K562 (cell line): ENCODE results near the gene BPNT1. TPM values are rescaled to one million over a fixed set of nuclear protein-coding genes. Genes with fewer than 3 reads are reported as not detected.

Experiments used
- ARID2 ChIP-seq: fragments of 450-650 bp; IDR thresholded peaks from 2 replicates; pipeline ENCODE4 v1.6.1; 2017; ENCODE audit warnings: antibody characterized with exemption, mild to moderate bottlenecking
- NCOA4 ChIP-seq: fragments of 450-650 bp; IDR thresholded peaks from 2 replicates; pipeline ENCODE4 v1.6.1; 2018; ENCODE audit warnings: mild to moderate bottlenecking; ENCODE audit not compliant: partially characterized antibody
- RBM17 ChIP-seq: fragments of 200-400 bp; formaldehyde crosslinking; IDR thresholded peaks from 2 replicates; pipeline ENCODE4 v1.6.1; 2017; ENCODE audit warnings: low read depth, mild to moderate bottlenecking, low read length, borderline replicate concordance
- RBM25 ChIP-seq: fragments of 200-400 bp; formaldehyde crosslinking; IDR thresholded peaks from 2 replicates; pipeline ENCODE4 v1.6.1; 2018; ENCODE audit warnings: low read length, low read depth, moderate library complexity; ENCODE audit not compliant: severe bottlenecking
- SMARCA5 ChIP-seq: fragments of 450-650 bp; IDR thresholded peaks from 2 replicates; pipeline ENCODE4 v1.6.1; 2016
- ZNF146 ChIP-seq: IDR thresholded peaks from one replicate; pipeline ENCODE4 v1.6.1; 2018; ENCODE audit warnings: missing compliant biosample characterization; ENCODE audit not compliant: unreplicated experiment
- ZNF551 ChIP-seq: fragments of 250-450 bp; sonication (Bioruptor Pico); IDR thresholded peaks from 2 replicates; pipeline ENCODE4 v1.5.0; 2021; ENCODE audit warnings: mild to moderate bottlenecking, moderate library complexity
- polyA plus RNA-seq, 8 experiments: library from polyadenylated mRNA; depleted of rRNA in 4 of 8; stranded (reverse) in 5 of 8; unstranded in 3 of 8; fragments of >200 nt; fragmentation: Nextera tagmentation in 2 of 8; fragmentation: Illumina TruSeq in 1 of 8; extraction: Ambion mirVana in 2 of 8; extraction: Trizol in 1 of 8; gene quantifications; 2 replicates each; pipeline versions ENCODE4 v1.2.1 to v1.2.3, GENCODE V29; 2011 to 2014; ENCODE audit warnings: inconsistent platforms in 1 of 8, missing spikeins in 1 of 8
- total RNA-seq, 7 experiments: library from RNA; depleted of rRNA in 6 of 7; stranded (reverse); fragments of >200 nt in 6 of 7; fragmentation: Illumina TruSeq in 2 of 7; extraction: Trizol in 2 of 7; gene quantifications; 2 replicates each; pipeline versions ENCODE4 v1.2.1 to v1.2.3, GENCODE V29; 2011 to 2021; ENCODE audit warnings: low replicate concordance in 1 of 7
- TF ChIP-seq, protein P1 (sequence below), 2 experiments: fragments of 450-650 bp in 1 of 2; sonication (generic) in 1 of 2; formaldehyde crosslinking in 1 of 2; IDR thresholded peaks; 2 replicates each; pipeline versions ENCODE4 v1.7.1 to v1.9.0; 2016 to 2022; ENCODE audit warnings: inconsistent platforms in 1 of 2, mild to moderate bottlenecking in 1 of 2, missing genetic modification reagents in 1 of 2
- TF ChIP-seq, protein P2 (sequence below): fragments of 450-650 bp; formaldehyde crosslinking; IDR thresholded peaks from 2 replicates; pipeline ENCODE4 v1.4.0; 2022; ENCODE audit warnings: missing genetic modification characterization
- TF ChIP-seq, protein P3 (sequence below): fragments of 450-650 bp; formaldehyde crosslinking; conservative IDR thresholded peaks from 2 replicates; pipeline ENCODE4 v1.4.0; 2022; ENCODE audit warnings: mild to moderate bottlenecking, missing genetic modification characterization
- TF ChIP-seq, protein P4 (sequence below): fragments of 150-350 bp; IDR thresholded peaks from 2 replicates; pipeline ENCODE4 v1.6.1; 2014; ENCODE audit warnings: low read depth, mild to moderate bottlenecking, low read length, borderline replicate concordance

BPNT1 gene
- total and polyA plus RNA-seq, 9 of the 15 experiments (the other 6 are each of a cell fraction or from before 2014, with no cell fraction given), result 30.2 to 73.8 (median 40.5) TPM

DNA sequence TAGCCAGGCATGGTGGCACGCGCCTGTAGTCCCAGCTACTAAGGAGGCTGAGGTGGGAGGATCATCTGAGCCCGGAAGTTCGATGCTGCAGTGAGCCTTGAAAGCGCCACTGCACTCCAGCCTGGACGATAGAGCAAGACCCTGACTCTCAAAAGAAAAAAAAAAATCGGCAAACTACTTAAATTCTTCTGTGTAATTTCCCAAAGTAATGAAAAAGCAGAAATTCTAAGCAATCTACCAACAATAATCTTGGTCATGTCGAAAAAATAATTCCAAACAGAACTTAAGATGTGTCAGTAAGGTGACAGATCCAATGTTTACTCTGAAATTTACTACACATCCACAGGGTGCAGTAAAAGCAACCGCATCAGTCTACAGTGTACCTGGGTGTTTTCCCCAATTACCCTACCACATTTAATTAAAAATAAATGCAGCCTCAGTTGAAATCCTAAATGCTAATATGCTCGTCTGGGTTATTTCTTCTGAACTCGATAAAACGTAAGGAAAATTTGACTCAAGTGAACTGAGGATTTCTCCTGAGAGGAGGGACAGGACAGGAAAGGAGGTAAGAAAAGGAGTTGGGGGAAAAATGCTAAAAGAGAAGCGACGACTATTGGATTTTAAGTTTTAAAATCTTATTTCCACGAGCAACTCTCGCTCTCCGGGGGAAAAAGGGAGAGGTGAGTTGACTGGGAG is 44.1 kb downstream of the BPNT1 start (continued):
- TF ChIP-seq, protein P1, sequence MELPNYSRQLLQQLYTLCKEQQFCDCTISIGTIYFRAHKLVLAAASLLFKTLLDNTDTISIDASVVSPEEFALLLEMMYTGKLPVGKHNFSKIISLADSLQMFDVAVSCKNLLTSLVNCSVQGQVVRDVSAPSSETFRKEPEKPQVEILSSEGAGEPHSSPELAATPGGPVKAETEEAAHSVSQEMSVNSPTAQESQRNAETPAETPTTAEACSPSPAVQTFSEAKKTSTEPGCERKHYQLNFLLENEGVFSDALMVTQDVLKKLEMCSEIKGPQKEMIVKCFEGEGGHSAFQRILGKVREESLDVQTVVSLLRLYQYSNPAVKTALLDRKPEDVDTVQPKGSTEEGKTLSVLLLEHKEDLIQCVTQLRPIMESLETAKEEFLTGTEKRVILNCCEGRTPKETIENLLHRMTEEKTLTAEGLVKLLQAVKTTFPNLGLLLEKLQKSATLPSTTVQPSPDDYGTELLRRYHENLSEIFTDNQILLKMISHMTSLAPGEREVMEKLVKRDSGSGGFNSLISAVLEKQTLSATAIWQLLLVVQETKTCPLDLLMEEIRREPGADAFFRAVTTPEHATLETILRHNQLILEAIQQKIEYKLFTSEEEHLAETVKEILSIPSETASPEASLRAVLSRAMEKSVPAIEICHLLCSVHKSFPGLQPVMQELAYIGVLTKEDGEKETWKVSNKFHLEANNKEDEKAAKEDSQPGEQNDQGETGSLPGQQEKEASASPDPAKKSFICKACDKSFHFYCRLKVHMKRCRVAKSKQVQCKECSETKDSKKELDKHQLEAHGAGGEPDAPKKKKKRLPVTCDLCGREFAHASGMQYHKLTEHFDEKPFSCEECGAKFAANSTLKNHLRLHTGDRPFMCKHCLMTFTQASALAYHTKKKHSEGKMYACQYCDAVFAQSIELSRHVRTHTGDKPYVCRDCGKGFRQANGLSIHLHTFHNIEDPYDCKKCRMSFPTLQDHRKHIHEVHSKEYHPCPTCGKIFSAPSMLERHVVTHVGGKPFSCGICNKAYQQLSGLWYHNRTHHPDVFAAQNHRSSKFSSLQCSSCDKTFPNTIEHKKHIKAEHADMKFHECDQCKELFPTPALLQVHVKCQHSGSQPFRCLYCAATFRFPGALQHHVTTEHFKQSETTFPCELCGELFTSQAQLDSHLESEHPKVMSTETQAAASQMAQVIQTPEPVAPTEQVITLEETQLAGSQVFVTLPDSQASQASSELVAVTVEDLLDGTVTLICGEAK (IDR thresholded peaks at IDR 0.05), result no peak
- TF ChIP-seq, protein P1 (CRISPR knock-in tag; IDR thresholded peaks at IDR 0.05), result no peak
- TF ChIP-seq, protein P2, sequence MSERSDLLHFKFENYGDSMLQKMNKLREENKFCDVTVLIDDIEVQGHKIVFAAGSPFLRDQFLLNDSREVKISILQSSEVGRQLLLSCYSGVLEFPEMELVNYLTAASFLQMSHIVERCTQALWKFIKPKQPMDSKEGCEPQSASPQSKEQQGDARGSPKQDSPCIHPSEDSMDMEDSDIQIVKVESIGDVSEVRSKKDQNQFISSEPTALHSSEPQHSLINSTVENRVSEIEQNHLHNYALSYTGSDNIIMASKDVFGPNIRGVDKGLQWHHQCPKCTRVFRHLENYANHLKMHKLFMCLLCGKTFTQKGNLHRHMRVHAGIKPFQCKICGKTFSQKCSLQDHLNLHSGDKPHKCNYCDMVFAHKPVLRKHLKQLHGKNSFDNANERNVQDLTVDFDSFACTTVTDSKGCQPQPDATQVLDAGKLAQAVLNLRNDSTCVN, result 0 out of 2 replicates have a peak, but pooled peaks have one; percentile 50
- TF ChIP-seq SMARCA5, result peak; percentile 77
- no peak for TF ChIP-seq ZNF551 (CRISPR knock-in tag)
- TF ChIP-seq, protein P3, sequence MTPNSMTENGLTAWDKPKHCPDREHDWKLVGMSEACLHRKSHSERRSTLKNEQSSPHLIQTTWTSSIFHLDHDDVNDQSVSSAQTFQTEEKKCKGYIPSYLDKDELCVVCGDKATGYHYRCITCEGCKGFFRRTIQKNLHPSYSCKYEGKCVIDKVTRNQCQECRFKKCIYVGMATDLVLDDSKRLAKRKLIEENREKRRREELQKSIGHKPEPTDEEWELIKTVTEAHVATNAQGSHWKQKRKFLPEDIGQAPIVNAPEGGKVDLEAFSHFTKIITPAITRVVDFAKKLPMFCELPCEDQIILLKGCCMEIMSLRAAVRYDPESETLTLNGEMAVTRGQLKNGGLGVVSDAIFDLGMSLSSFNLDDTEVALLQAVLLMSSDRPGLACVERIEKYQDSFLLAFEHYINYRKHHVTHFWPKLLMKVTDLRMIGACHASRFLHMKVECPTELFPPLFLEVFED (CRISPR knock-in tag), result 0 out of 2 replicates have a peak, but pooled peaks have one; percentile 57
- no peak for TF ChIP-seq ZNF146 (CRISPR knock-in tag)
- no peak for TF ChIP-seq RBM25
- no peak for TF ChIP-seq RBM17
- TF ChIP-seq, protein P4, sequence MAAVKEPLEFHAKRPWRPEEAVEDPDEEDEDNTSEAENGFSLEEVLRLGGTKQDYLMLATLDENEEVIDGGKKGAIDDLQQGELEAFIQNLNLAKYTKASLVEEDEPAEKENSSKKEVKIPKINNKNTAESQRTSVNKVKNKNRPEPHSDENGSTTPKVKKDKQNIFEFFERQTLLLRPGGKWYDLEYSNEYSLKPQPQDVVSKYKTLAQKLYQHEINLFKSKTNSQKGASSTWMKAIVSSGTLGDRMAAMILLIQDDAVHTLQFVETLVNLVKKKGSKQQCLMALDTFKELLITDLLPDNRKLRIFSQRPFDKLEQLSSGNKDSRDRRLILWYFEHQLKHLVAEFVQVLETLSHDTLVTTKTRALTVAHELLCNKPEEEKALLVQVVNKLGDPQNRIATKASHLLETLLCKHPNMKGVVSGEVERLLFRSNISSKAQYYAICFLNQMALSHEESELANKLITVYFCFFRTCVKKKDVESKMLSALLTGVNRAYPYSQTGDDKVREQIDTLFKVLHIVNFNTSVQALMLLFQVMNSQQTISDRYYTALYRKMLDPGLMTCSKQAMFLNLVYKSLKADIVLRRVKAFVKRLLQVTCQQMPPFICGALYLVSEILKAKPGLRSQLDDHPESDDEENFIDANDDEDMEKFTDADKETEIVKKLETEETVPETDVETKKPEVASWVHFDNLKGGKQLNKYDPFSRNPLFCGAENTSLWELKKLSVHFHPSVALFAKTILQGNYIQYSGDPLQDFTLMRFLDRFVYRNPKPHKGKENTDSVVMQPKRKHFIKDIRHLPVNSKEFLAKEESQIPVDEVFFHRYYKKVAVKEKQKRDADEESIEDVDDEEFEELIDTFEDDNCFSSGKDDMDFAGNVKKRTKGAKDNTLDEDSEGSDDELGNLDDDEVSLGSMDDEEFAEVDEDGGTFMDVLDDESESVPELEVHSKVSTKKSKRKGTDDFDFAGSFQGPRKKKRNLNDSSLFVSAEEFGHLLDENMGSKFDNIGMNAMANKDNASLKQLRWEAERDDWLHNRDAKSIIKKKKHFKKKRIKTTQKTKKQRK, result no peak
- TF ChIP-seq ARID2, result peak; percentile 24; the same call in 1 of the 2 replicates
- TF ChIP-seq NCOA4, result no peak
